HCT116 (cell line): ENCODE measurements around the gene NTSR1. TPM values are rescaled to one million over a fixed set of nuclear protein-coding genes. Genes with fewer than 3 reads are reported as not detected.

Experiments used
- ATAC-seq: fragments of 200-7000 bp; cut with Tn5 transposase; 2 replicates; pipeline ENCODE4 v1.9.1; 2020; ENCODE audit warnings: mild to moderate bottlenecking, moderate library complexity
- BruUV-seq: library from RNA; stranded (reverse); fragments of 400-500 nt; replicated peaks from 2 replicates; lab custom pipeline; 2021; lab: Mats Ljungman, UMichigan
- CTCF ChIA-PET: fragments of 300-600 bp; sonication (Branson Sonifier 250); formaldehyde crosslinking; loops from one replicate; lab custom pipeline; 2021; ENCODE audit warnings: antibody characterized with exemption; lab: Charles Lee
- POLR2A ChIA-PET: fragments of 300-600, 350-600 bp; sonication (Branson Sonifier 250); formaldehyde crosslinking; loops from one replicate; lab custom pipeline; 2021; ENCODE audit warnings: antibody characterized with exemption; lab: Charles Lee
- RAD21 ChIA-PET, 2 experiments: fragments of 300-600 bp; sonication (Branson Sonifier 250); formaldehyde crosslinking; loops; one replicate each; lab custom pipeline; 2023; ENCODE audit warnings: low total read pairs in 2 of 2; ENCODE audit not compliant: uncharacterized antibody in 2 of 2, unreplicated experiment in 2 of 2, low non-redundant PET in 1 of 2; lab: Charles Lee
- DNase-seq: peaks from one replicate; pipeline ENCODE4 v3.0.0-alpha.2; 2010; ENCODE audit warnings: low read depth, low spot score
- H2AFZ ChIP-seq: fragments of 200-600 bp; shearing (Covaris generic), sonication (generic); 2 replicates; pipeline ENCODE4 v1.6.1; 2017; ENCODE audit warnings: low read depth, mixed run types, mixed read lengths, antibody characterized with exemption, low read length; ENCODE audit not compliant: poor library complexity, severe bottlenecking
- H3K27ac ChIP-seq: 2 replicates; pipeline ENCODE4 v1.5.1; 2012; ENCODE audit warnings: low read depth, low read length
- H3K27me3 ChIP-seq: fragments of 200-600 bp; sonication (generic); 2 replicates; pipeline ENCODE4 v1.6.1; 2016; ENCODE audit warnings: mixed run types, low read length, mixed read lengths; ENCODE audit not compliant: insufficient read depth
- H3K36me3 ChIP-seq, 2 experiments: fragments of 200-500 bp in 1 of 2; fragments of 200-600 bp in 1 of 2; sonication (Bioruptor generic) in 1 of 2; sonication (generic) in 1 of 2; 2 replicates each; pipeline versions ENCODE4 v1.5.1 to v1.6.1; 2014 to 2016; ENCODE audit warnings: low read length in 2 of 2, inconsistent platforms in 1 of 2, mixed read lengths in 1 of 2, mixed run types in 1 of 2; ENCODE audit not compliant: insufficient read depth in 2 of 2, control insufficient read depth in 1 of 2
- H3K4me1 ChIP-seq, 2 experiments: fragments of 200-600 bp in 1 of 2; sonication (generic) in 1 of 2; 2 replicates each; pipeline versions ENCODE4 v1.5.1 to v1.6.1; 2012 to 2017; ENCODE audit warnings: low read length in 2 of 2, inconsistent platforms in 1 of 2, mild to moderate bottlenecking in 1 of 2, mixed read lengths in 1 of 2, mixed run types in 1 of 2, moderate library complexity in 1 of 2; ENCODE audit not compliant: insufficient read depth in 2 of 2, control insufficient read depth in 1 of 2
- H3K4me2 ChIP-seq: fragments of 200-600 bp; sonication (generic); 2 replicates; pipeline ENCODE4 v1.6.1; 2017; ENCODE audit warnings: mixed run types, low read length, mixed read lengths
- H3K4me3 ChIP-seq, 2 experiments: fragments of 200-600 bp in 1 of 2; sonication (generic) in 1 of 2; replicated peaks in 1 of 2; 2 replicates each; pipeline ENCODE4 v1.5.1; 2011 to 2016; ENCODE audit warnings: low read length in 2 of 2, control low read depth in 1 of 2, low read depth in 1 of 2, mild to moderate bottlenecking in 1 of 2, mixed read lengths in 1 of 2, mixed run types in 1 of 2
- H3K79me2 ChIP-seq: fragments of 200-600 bp; sonication (generic); 2 replicates; pipeline ENCODE4 v1.6.1; 2017; ENCODE audit warnings: mild to moderate bottlenecking, mixed run types, low read length, moderate library complexity, mixed read lengths; ENCODE audit not compliant: insufficient read depth
- H3K9ac ChIP-seq: fragments of 200-600 bp; sonication (generic); 2 replicates; pipeline ENCODE4 v1.6.1; 2016; ENCODE audit warnings: low read length, mixed read lengths
- H3K9me2 ChIP-seq: fragments of 200-600 bp; sonication (generic), shearing (Covaris generic); 2 replicates; pipeline ENCODE4 v1.6.1; 2017; ENCODE audit warnings: mixed run types, mild to moderate bottlenecking, moderate library complexity; ENCODE audit not compliant: insufficient read depth
- H3K9me3 ChIP-seq, 2 experiments: fragments of 200-500 bp in 1 of 2; fragments of 200-600 bp in 1 of 2; sonication (Bioruptor generic) in 1 of 2; sonication (generic) in 1 of 2; 2 replicates each; pipeline ENCODE4 v1.6.1; 2014 to 2017; ENCODE audit warnings: low read length in 2 of 2, mixed read lengths in 2 of 2, inconsistent platforms in 1 of 2, low read depth in 1 of 2, mild to moderate bottlenecking in 1 of 2, mixed run types in 1 of 2, moderate library complexity in 1 of 2; ENCODE audit not compliant: control insufficient read depth in 1 of 2, insufficient read depth in 1 of 2
- H4K20me1 ChIP-seq: fragments of 200-600 bp; sonication (generic), shearing (Covaris generic); 2 replicates; pipeline ENCODE4 v1.6.1; 2017; ENCODE audit warnings: mixed run types, mild to moderate bottlenecking, moderate library complexity; ENCODE audit not compliant: insufficient read depth
- ATF3 ChIP-seq: IDR thresholded peaks from 2 replicates; pipeline ENCODE4 v1.6.1; 2012
- CBX3 ChIP-seq: IDR thresholded peaks from 2 replicates; pipeline ENCODE4 v1.6.1; 2012; ENCODE audit warnings: low read depth
- EGR1 ChIP-seq: IDR thresholded peaks from 2 replicates; pipeline ENCODE4 v1.6.1; 2012; ENCODE audit warnings: low read depth
- JUND ChIP-seq: IDR thresholded peaks from 2 replicates; pipeline ENCODE4 v1.6.1; 2012
- MAX ChIP-seq: IDR thresholded peaks from 2 replicates; pipeline ENCODE4 v1.6.1; 2012
- POLR2A ChIP-seq: IDR thresholded peaks from 2 replicates; pipeline ENCODE4 v1.7.0; 2011; ENCODE audit warnings: borderline replicate concordance; ENCODE audit not compliant: insufficient read depth, insufficient read length; ENCODE audit errors: extremely low read depth
- POLR2AphosphoS5 ChIP-seq: IDR thresholded peaks from 2 replicates; pipeline ENCODE4 v1.6.1; 2011; ENCODE audit warnings: mild to moderate bottlenecking, low read depth, low read length, moderate library complexity
- REST ChIP-seq: IDR thresholded peaks from 2 replicates; pipeline ENCODE4 v1.6.1; 2012; ENCODE audit warnings: low read depth
- SIN3A ChIP-seq: IDR thresholded peaks from 2 replicates; pipeline ENCODE4 v1.6.1; 2012; ENCODE audit warnings: low read depth
- SRF ChIP-seq: IDR thresholded peaks from 2 replicates; pipeline ENCODE4 v1.6.1; 2012; ENCODE audit warnings: low read depth
- YY1 ChIP-seq: IDR thresholded peaks from 2 replicates; pipeline ENCODE4 v1.6.1; 2011; ENCODE audit warnings: low read length, low read depth, moderate library complexity, mild to moderate bottlenecking; ENCODE audit not compliant: insufficient replicate concordance; ENCODE audit errors: extremely low read depth
- intact Hi-C: fragments of 100-400 bp; cut with micrococcal nuclease; formaldehyde crosslinking; loops from 2 replicates; pipeline ENCODE4 v1.10.0; 2022
- total RNA-seq: library from RNA; stranded (reverse); gene quantifications from one replicate; pipeline ENCODE4 v1.2.1, GENCODE V29; 2021; ENCODE audit not compliant: unreplicated experiment

The NTSR1 gene
- total RNA-seq, 1 experiment from 2014 or later: 187 TPM

GRCh38 chr20:62718546-62718945, 9.9 kb downstream of the NTSR1 start (continued):
- TF ChIP-seq EGR1: no peak

- ChIA-PET POLR2A (interaction anchor here (1.4 to 2.1 kb wide), 2 partner anchors 11 to 15 kb away, joined by 7 read pairs; partner anchors contain the start of gene NTSR1), CTCF (no interaction called here), RAD21 (no interaction called here)
- Histone ChIP-seq H3K4me2 (peak overlapping the region; percentile 2; the same call in 1 of the 2 replicates), H3K4me3 (no peak overlapping the region), H3K9me2 (no peaks in the 10 kb centered on the region), H2AFZ (no peak overlapping the region), H3K79me2 (peaks cover 100% of the 10 kb centered on the region), H3K9ac (0 out of 2 replicates have a peak overlapping the region, but pooled peaks have one; percentile 2), H3K9me3 (no peaks in the 10 kb centered on the region), H3K27ac (no peak overlapping the region), H4K20me1 (peaks cover 55% of the 10 kb centered on the region), H3K36me3 (peaks cover 33 to 97% of the 10 kb centered on the region in 2 experiments), H3K4me1 (peaks cover 13 to 99% of the 10 kb centered on the region in 2 experiments; a peak in 3 of 4 replicates), H3K27me3 (no peaks in the 10 kb centered on the region)
- intact Hi-C loops: no loop called here
- TF ChIP-seq JUND: 0 out of 2 replicates have a peak, but pooled peaks have one; percentile 7
- no peak for TF ChIP-seq CBX3
- peak; percentile 20; the same call in 1 of the 2 replicates for TF ChIP-seq POLR2AphosphoS5
- BruUV-seq: no TSS peak
- DNase-seq (no peak), ATAC-seq (no peak)
Measured at GRCh38 chr20:62719250-62719935, 10.8 kb downstream of the NTSR1 start.

GRCh38 chr20:62721511-62722370, 13.1 kb downstream of the NTSR1 start:
- peaks cover 42 to 97% of the 10 kb centered on the region in 2 experiments for H3K36me3 ChIP-seq
- POLR2A ChIA-PET: no interaction called here
- no TSS peak for BruUV-seq
- peak overlapping the region; percentile 5; the same call in 1 of the 2 replicates for H3K4me2 ChIP-seq
- intact Hi-C loops: no loop called here
- H4K20me1 ChIP-seq: peaks cover 39% of the 10 kb centered on the region
- DNase-seq (no peak), ATAC-seq (no peak)
- H3K27me3 ChIP-seq: no peaks in the 10 kb centered on the region
- H3K27ac ChIP-seq: peak overlapping the region; percentile 19
- H3K4me1 ChIP-seq: peaks cover 5 to 96% of the 10 kb centered on the region in 2 experiments; a peak in 3 of 4 replicates
- H3K9me2 ChIP-seq: no peaks in the 10 kb centered on the region
- H3K9me3 ChIP-seq: no peaks in the 10 kb centered on the region
- no peak overlapping the region for H3K4me3 ChIP-seq
- H3K79me2 ChIP-seq: peaks cover 100% of the 10 kb centered on the region
- H3K9ac ChIP-seq: 0 out of 2 replicates have a peak overlapping the region, but pooled peaks have one; percentile 8
- RAD21 ChIA-PET: no interaction called here
- H2AFZ ChIP-seq: no peak overlapping the region
- CTCF ChIA-PET: no interaction called here
- TF ChIP-seq EGR1: no peak
- TF ChIP-seq SRF: no peak
- no peak for TF ChIP-seq POLR2A
- TF ChIP-seq POLR2AphosphoS5: no peak
- TF ChIP-seq ATF3: no peak
- no peak for TF ChIP-seq SIN3A
- no peak for TF ChIP-seq YY1
- TF ChIP-seq MAX: no peak
- TF ChIP-seq REST: no peak
